Neural progenitor cell (in vitro differentiated cells): ENCODE results near the gene FAM117B.

Source experiments
- CTCF ChIP-seq: fragments of 200-600 bp; sonication (generic); IDR thresholded peaks from 2 replicates; pipeline ENCODE4 v1.5.1; 2017; ENCODE audit warnings: antibody characterized with exemption, mild to moderate bottlenecking
- EZH2phosphoT487 ChIP-seq: fragments of 200-600 bp; sonication (generic); IDR thresholded peaks from 2 replicates; pipeline ENCODE4 v1.6.1; 2017; ENCODE audit warnings: antibody characterized with exemption

DNA sequence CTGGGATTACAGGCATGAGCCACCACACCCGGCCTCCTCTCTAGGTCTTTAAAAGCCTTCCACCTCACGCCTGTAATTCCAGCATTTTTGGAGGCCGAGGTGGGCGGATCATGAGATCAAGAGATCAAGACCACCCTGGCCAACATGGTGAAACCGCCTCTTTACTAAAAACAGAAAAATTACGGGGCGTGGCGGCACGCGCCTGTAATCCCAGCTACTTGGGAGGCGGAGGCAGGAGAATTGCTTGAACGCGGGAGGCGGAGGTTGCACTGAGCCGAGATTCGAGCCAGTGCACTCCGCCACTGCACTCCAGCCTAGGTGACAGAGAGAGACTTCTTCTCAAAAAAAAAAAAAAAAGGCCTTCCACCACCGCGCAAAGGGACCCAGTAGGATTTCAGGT, 1.3 kb upstream of the FAM117B start:
- TF ChIP-seq EZH2phosphoT487 (no peak), CTCF (no peak)
